H7 (cell line): ENCODE results near the gene MAML2. TPM values are rescaled to one million over a fixed set of nuclear protein-coding genes. Genes with fewer than 3 reads are reported as not detected.
"Not testable (repeated sequence)": the region's sequence is repeated elsewhere in the genome, so short reads cannot be mapped to it uniquely, and the experiment has no call there.

Experiments used
- DNase-seq: peaks from one replicate; pipeline ENCODE4 v3.0.0; 2012
- H3K27me3 ChIP-seq: 2 replicates; pipeline ENCODE4 v1.6.0; 2011; ENCODE audit warnings: mild to moderate bottlenecking, low read length; ENCODE audit not compliant: control insufficient read depth, insufficient read depth
- H3K36me3 ChIP-seq: replicated peaks from 2 replicates; pipeline ENCODE4 v1.5.1; 2011; ENCODE audit warnings: low read length; ENCODE audit not compliant: control insufficient read depth, insufficient read depth
- H3K4me3 ChIP-seq: 2 replicates; pipeline ENCODE4 v1.5.1; 2011; ENCODE audit warnings: low read depth, mild to moderate bottlenecking, control low read depth, low read length, moderate library complexity; ENCODE audit not compliant: insufficient read depth
- total RNA-seq: library from RNA; depleted of rRNA; stranded (reverse); fragments of >200 nt; shearing (Covaris generic); gene quantifications from 2 replicates; pipeline ENCODE4 v1.2.3, GENCODE V29; 2014

The MAML2 gene
- total RNA-seq, 1 experiment from 2014 or later = 3.6 TPM

- no peak for DNase-seq
- Histone ChIP-seq H3K36me3 (no peaks in the 10 kb centered on the region), H3K4me3 (no peak overlapping the region), H3K27me3 (no peaks in the 10 kb centered on the region)
Measured at GRCh38 chr11:96188243-96189006, 154.6 kb downstream of the MAML2 start.

- no peak for DNase-seq
- no peak overlapping the region for H3K4me3 ChIP-seq
- no peaks in the 10 kb centered on the region for H3K27me3 ChIP-seq
- no peaks in the 10 kb centered on the region for H3K36me3 ChIP-seq
Measured at GRCh38 chr11:96187822-96188221, 155.2 kb downstream of the MAML2 start.

- Histone ChIP-seq H3K36me3 (no peaks in the 10 kb centered on the region), H3K4me3 (no peak overlapping the region)
- DNase-seq = no peak
Measured at GRCh38 chr11:96186806-96187205, 156.2 kb downstream of the MAML2 start.

DNA sequence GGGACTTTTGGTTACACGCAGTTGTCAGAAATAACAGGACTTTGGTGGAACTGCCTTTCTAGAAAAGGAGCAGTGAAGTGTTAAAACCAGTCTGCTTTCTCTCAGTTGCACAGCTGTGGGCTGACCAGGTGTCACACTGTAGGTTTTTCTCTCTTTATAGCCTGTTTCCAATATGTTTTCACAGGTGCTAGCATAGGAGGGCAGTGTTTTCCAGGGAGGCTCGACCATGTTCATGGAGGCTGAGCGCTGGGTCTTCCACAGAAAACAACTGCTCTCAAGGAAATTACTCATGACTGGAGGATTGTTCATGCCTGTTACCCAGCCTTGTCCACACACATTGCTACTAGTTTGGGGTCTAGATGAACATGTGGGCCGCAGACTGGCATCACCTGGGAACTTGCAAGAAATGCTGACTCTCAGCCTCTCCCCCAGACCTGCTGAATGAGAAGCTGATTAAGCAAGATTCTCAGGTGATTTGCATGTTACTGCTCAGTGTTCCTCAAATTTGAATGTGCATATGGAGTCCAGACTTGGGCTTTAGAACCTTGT, 157.7 kb downstream of the MAML2 start:
- no peaks in the 10 kb centered on the region for H3K27me3 ChIP-seq
- H3K36me3 ChIP-seq = no peaks in the 10 kb centered on the region

More at GRCh38 chr11:96186806-96187205, 156.2 kb downstream of the MAML2 start:
- H3K27me3 ChIP-seq = no peaks in the 10 kb centered on the region

GRCh38 chr11:96180937-96181336, 162.1 kb downstream of the MAML2 start:
- not testable (repeated sequence) for H3K36me3 ChIP-seq, DNase-seq, H3K27me3 ChIP-seq, H3K4me3 ChIP-seq

More for the DNA sequence above, 157.7 kb downstream of the MAML2 start:
- no peak overlapping the region for H3K4me3 ChIP-seq
- no peak for DNase-seq

- no peak for DNase-seq
- no peaks in the 10 kb centered on the region for H3K36me3 ChIP-seq
- H3K4me3 ChIP-seq = no peak overlapping the region
- no peaks in the 10 kb centered on the region for H3K27me3 ChIP-seq
Measured at GRCh38 chr11:96180341-96180740, 162.7 kb downstream of the MAML2 start.

- no peaks in the 10 kb centered on the region for H3K36me3 ChIP-seq
- no peak for DNase-seq
- H3K4me3 ChIP-seq = no peak overlapping the region
- H3K27me3 ChIP-seq = no peaks in the 10 kb centered on the region
Measured at GRCh38 chr11:96179905-96180304, 163.1 kb downstream of the MAML2 start.

GRCh38 chr11:96178887-96179279, 164.1 kb downstream of the MAML2 start:
- Histone ChIP-seq H3K27me3 (no peaks in the 10 kb centered on the region), H3K4me3 (no peak overlapping the region), H3K36me3 (no peaks in the 10 kb centered on the region)
- DNase-seq = no peak

DNA sequence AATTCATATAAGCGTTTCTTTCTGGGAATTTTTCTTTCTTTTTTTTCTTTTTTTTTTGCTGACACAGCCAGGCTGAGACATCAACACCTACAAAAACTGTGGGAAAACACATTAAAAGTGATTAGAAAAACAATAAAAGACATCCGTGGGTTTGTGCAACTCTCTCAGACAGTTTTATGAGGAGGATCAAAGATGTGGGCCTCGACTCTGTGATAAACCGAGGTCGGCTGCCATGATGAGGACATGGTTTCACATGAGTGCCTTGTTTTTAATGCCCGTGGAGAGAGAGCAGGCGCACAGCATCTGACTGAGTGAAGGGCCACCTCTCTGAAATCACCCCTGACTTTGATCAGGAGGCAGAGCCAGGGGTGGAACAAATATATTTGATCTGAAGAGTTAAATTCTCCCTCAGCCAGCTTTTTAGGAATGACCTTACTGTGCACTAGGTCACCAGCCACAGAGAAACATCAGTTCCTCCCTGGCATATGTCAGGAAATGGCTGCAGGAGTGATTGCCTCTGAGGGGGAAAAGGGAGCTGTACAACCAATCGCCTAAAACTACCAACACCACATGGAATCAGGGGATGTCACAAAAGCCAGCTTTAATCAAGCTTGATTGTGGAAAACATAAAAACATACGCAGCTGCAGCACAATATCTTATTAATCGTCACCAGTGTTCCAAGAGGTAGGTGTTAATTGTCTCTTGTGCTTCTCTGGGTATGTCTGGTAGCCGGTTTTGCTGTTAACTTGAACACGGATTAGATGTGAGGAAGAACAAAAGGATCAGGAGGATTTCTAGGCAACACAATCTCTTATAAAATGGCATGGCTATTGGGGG, 164.7 kb downstream of the MAML2 start:
- H3K4me3 ChIP-seq = no peak overlapping the region
- DNase-seq = no peak
- no peaks in the 10 kb centered on the region for H3K27me3 ChIP-seq
- no peaks in the 10 kb centered on the region for H3K36me3 ChIP-seq

DNA sequence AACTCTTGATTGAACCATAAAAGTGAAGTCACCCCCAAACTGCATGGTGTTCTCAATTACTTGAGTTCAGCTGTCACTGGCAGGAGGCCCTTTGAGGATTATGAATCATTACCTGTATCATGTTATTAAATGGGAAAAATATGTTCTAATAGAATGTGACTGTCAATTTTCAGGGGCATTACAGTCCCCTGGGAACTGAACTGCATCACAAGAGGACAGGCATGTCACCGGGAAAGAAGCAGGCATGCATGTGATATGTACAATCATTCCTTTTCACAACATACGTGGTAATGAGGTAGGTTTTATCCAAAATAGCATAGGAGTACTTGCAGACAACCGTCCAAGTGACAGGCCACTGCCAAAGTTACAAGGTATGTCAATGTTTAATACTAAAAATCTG, 165.8 kb downstream of the MAML2 start:
- Histone ChIP-seq H3K4me3 (no peak overlapping the region), H3K27me3 (no peaks in the 10 kb centered on the region), H3K36me3 (no peaks in the 10 kb centered on the region)
- no peak for DNase-seq

- DNase-seq = no peak
- H3K27me3 ChIP-seq = no peaks in the 10 kb centered on the region
- no peaks in the 10 kb centered on the region for H3K36me3 ChIP-seq
- H3K4me3 ChIP-seq = no peak overlapping the region
Measured at GRCh38 chr11:96173906-96174305, 169.1 kb downstream of the MAML2 start.

DNA sequence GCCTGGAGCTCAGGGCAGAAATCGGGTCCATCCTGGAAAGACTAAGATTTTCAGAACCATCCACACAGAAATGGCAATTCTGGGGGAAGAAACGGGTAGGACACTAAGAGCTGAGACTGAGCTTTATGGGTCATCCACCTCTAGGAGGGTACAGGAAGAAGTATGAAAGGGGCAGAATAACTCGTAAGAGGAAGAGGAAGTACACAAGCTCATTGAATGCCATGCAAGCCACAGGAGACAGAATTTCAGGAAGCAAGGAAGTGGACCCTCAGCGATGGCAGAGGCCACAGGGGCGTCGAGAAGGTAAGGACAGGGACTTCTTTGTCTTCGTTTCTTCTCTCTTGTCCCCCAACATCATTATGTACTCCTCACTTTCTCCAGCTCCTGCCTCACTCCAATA, 169.6 kb downstream of the MAML2 start:
- H3K4me3 ChIP-seq = no peak overlapping the region
- no peaks in the 10 kb centered on the region for H3K36me3 ChIP-seq
- no peak for DNase-seq
- H3K27me3 ChIP-seq = no peaks in the 10 kb centered on the region

GRCh38 chr11:96172604-96173003, 170.4 kb downstream of the MAML2 start:
- no peak for DNase-seq

DNA sequence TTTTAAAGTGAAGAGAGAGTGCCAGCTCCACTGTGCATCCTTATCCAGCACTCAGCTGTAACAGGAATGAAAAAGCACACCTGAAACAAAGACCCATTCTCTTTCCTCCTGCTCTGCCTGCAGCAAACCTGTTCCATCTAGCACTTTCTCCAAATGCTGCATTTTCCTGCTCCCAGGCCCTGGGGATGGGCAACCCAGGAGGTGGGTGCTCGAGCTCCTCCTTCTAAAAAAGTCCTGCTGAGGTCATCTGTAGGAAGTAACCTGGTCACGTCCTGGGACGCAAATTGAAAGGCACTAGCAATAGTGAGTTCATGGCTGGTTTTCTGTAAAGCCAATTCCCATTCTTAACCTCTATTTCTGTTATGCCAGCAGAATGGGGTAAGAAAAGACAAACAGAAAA, 173.7 kb downstream of the MAML2 start:
- no peak overlapping the region for H3K4me3 ChIP-seq
- DNase-seq = no peak
- no peaks in the 10 kb centered on the region for H3K27me3 ChIP-seq
- no peaks in the 10 kb centered on the region for H3K36me3 ChIP-seq

More at GRCh38 chr11:96172604-96173003, 170.4 kb downstream of the MAML2 start:
- no peaks in the 10 kb centered on the region for H3K27me3 ChIP-seq
- no peaks in the 10 kb centered on the region for H3K36me3 ChIP-seq
- H3K4me3 ChIP-seq = no peak overlapping the region

- no peak for DNase-seq
- H3K36me3 ChIP-seq = no peaks in the 10 kb centered on the region
- no peaks in the 10 kb centered on the region for H3K27me3 ChIP-seq
Measured at GRCh38 chr11:96168623-96169022, 174.4 kb downstream of the MAML2 start.

More at GRCh38 chr11:96168623-96169022, 174.4 kb downstream of the MAML2 start:
- H3K4me3 ChIP-seq = no peak overlapping the region
